SU-DHL-6 (cell line): ENCODE measurements around the gene EGR4.

ENCODE experiments used
- CTCF ChIP-seq: fragments of 200-600 bp; sonication (generic); IDR thresholded peaks from one replicate; pipeline ENCODE4 v1.5.1; 2017; ENCODE audit warnings: antibody characterized with exemption, mild to moderate bottlenecking, low read length, moderate library complexity; ENCODE audit not compliant: insufficient read depth, poor library complexity, severe bottlenecking
- EZH2phosphoT487 ChIP-seq: fragments of 200-600 bp; sonication (generic), shearing (Covaris generic); conservative IDR thresholded peaks from 2 replicates; pipeline ENCODE4 v1.6.1; 2018; ENCODE audit warnings: mild to moderate bottlenecking, antibody characterized with exemption, low read length, moderate library complexity, mixed read lengths

- no peak for TF ChIP-seq CTCF
- TF ChIP-seq EZH2phosphoT487: no peak
Measured at GRCh38 chr2:73283545-73284295, 9.6 kb downstream of the EGR4 start.
